ENCODE results near the gene KLC1.

The KLC1 gene

GRCh38 chr14:103735815-103736545 is 107.0 kb downstream of the KLC1 start:
- DNase-seq (ENCODE audit: low read depth): no peak

- no peak for DNase-seq (ENCODE audit: low read depth)
These were observed 107.8 kb downstream of the KLC1 start for GRCh38 chr14:103736546-103737431.

DNA sequence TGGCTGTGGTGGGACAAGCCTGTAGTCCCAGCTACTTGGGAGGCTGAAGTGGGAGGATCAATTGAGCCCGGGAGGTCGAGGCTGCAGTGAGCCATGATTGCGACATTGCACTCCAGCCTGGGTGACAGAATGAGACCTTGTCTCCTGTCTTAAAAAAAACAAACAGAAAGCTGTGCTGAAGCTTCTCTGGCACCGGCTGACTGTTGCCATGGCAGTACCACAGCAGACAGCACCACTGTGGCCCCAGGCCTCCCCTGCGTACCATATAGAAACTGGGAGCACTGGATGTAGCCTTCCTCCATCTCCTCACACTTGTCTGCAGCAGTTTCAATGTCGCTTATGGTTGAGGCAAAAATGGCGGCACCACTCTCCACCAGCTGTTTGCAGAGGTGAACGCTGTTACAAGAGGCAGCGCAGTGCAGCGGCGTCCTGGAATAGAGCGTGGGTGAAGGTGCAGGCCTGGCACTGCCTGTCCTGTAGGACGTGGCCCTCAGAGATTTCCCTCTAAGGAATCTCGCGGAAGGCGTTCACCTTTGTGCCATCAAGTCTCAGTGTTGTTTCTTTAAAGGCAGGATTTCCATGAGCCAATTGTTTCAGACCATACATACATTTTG is 108.5 kb downstream of the KLC1 start:
- no peak for DNase-seq (ENCODE audit: low read depth)

- DNase-seq (ENCODE audit: low read depth): no peak
These were observed 109.2 kb downstream of the KLC1 start for GRCh38 chr14:103738166-103738565.

DNA sequence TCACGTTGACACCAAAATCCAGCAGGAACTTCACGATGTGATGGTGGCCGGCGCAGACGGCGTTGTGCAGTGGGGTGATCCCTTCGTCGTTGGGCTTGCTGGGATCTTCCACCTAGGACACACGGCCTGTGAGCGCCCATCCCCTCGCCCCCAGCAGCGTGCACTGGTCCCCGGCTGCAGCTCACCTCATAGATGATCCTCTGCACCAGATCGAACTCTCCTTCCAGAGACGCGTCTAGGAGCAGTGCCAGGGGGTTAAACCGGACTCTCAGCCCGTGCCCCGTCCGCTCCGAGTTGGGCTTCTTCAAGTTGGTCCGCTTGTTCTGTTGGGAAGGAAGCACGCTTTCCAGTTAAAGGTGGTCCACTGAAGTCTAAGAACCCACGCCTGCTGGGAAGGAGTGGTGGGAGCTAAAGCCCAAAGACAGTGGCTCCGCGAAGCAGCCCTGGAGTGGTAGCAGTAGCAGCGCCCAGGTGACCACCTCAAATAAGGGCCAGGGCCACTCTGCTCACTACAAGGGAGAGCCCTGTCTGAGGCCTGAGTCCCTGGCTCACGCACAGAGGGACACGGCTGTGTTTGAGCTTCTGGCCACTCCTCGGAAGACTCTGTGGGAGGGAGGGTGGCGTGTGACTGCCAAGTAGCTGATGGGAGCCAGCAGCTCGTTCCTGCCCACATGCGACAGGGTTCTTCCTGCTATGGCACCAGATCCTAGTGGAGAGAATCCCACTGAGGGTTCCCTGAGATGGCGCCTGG is 109.9 kb downstream of the KLC1 start:
- no peak for DNase-seq (ENCODE audit: low read depth)

GRCh38 chr14:103739466-103739792 is 110.4 kb downstream of the KLC1 start:
- no peak for DNase-seq (ENCODE audit: low read depth)

DNA sequence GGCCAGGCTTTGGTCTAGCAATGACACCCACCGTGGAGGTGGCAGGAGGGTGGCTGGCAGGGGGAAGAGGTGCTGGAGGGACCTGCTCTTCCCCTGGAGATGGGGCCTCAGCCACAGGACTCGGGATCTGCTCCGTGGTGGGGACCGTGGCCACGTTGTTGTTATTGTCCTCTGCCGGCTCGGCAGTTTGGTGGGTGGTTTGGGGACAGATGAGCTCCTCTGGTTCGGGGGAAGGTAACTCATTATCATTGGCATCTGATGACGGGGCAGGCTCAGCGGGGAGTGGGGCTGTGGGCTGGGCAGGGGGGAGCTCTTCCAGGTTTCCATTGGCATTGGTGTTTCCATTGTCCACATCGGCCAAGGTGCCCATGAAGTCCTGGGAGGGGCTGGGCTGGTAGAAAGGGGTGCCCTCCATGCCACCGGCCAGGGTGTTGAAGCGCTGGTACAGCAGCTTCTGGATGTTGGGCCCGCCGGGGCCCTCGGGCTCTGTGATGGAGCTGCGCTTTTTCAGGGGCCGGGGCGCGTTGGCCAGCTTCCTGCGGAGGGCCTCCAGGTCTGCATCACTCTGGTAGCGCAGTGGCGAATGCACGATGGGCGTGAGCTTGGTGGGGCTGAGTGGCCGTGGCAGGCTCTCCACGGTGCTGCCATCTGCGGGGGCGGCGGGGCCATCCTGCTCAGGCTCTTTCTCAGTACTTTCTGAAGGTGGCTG is 110.9 kb downstream of the KLC1 start:
- DNase-seq (ENCODE audit: low read depth): no peak

DNA sequence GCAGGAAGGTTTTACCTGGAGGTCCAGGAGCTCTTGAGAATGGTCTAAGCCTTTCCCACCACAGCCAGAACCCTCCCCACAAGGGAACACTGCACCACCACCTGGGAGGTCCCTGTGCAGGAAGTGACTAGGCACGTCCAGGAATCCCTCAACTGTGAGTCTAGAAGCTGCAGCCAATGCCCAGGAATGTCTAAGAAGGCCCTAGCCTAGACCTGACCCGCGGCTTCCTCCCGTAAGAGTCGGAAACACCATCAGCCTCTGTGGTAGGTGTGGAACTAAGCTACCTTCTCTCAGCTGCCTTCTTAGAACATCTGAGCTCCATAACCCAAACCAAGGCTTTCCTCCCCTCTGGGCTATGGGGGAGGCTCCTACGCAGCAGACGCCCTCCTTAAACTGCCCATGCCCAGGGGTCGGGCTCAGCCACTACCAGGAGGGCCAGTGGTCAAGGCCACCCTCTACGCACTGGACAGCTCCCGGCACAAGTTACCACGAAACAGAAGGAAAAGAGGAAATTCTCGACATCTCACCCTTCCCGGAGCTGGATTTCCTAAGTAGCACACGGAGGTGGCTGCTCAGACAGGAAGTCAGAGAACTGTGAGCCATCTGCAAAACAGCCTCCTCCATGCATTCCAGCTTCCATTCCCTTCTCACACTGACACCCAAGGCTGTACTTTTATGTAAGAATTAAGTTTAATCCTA is 112.1 kb downstream of the KLC1 start:
- DNase-seq (ENCODE audit: low read depth): no peak

DNA sequence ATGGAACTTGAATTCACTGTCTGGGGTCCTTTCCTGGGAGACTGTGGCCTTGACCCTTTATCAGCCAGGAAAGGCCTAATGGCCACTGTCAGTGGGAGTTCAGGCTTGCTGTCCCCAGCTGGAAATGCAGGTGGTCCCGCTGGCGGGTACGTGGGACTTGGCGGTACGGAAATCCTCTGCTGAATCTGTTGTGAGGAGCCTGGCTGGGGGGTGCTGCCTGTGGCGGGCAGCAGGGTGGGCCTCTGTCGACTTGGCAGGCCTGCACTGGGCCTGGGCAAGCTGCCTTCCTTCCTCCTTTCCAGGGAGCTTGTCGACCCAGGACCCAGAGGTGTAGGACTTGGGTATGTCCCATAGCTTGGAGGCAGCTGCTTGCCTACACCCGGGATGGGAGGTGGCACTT is 112.9 kb downstream of the KLC1 start:
- DNase-seq (ENCODE audit: low read depth): no peak

GRCh38 chr14:103742499-103743255 is 113.7 kb downstream of the KLC1 start:
- DNase-seq (ENCODE audit: low read depth): no peak

- DNase-seq (ENCODE audit: low read depth): no peak
These were observed 114.7 kb downstream of the KLC1 start for GRCh38 chr14:103743691-103744090.

DNA sequence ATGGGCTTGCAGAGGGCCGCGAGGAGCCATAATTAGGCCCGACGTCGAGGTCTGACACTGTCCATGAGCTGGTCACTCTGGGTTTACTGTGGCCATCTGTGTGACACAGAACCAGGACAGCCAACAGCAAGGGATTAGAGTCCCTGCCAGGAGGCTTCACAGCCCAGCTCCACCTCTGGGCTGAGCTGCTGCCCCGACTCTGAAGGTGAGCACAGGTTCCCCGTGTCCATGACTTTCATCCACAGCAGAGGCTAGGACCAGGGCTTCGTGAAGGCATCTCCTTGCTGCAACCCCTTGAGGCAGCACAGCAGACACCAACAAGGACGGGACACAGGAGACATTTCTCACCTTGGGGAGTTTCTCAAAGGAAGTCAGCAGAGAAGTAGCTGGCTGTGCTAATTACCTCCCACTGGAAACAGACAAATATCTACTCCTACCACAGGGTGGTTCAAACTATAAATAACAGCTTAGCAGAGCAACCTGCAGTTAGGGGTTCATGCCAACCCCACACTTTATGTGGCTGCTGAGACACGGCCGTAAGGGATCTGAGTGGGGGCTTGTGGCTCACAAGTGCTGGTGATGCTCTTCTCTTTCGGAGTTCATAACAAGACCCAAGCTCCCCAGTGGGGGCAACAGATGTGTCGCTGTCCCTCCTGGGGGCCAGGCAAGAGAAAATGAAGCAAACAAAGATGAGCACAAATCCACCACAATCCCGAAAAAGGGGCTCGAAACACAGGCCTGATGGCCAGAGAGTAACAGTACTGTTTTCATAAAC is 115.8 kb downstream of the KLC1 start:
- DNase-seq (ENCODE audit: low read depth): no peak

- DNase-seq (ENCODE audit: low read depth): no peak
These were observed 116.4 kb downstream of the KLC1 start for GRCh38 chr14:103745424-103745823.

- DNase-seq (ENCODE audit: low read depth): no peak
These were observed 117.7 kb downstream of the KLC1 start for GRCh38 chr14:103746701-103747100.

DNA sequence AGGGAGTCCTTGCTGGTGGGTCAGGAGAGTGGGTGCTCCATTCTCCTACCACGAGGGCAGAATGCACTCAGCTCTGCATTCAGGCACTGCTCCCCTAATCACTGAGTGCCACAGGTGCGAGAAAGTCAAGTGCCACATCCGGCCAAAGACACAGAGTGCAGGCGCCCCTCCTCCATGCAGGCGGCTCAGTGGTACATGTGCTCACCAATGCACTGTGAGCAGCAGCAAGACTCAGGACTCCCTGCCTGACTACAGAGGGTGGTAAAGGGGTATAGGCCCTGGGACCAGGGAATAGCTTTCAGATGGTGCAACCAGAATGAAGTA is 119.5 kb downstream of the KLC1 start:
- no peak for DNase-seq (ENCODE audit: low read depth)

DNA sequence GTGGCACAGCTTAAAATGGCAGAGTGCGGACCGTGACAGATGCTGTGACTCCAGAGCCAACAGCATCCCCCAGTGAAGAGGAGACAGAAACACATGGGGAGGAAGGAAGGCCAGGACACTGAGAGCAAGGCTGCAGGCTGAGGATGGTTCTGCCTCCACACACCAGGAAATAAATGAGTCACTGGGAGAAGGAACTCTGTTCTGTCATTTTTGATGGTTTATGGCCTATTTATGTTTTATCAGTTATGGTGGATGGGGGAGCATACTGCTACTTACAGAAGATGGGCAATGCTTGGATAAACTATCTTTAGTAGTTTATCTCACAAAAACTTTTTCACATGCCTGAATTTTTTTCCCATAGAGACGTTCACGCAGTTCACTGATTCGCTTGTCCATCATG is 120.4 kb downstream of the KLC1 start:
- DNase-seq (ENCODE audit: low read depth): no peak

DNA sequence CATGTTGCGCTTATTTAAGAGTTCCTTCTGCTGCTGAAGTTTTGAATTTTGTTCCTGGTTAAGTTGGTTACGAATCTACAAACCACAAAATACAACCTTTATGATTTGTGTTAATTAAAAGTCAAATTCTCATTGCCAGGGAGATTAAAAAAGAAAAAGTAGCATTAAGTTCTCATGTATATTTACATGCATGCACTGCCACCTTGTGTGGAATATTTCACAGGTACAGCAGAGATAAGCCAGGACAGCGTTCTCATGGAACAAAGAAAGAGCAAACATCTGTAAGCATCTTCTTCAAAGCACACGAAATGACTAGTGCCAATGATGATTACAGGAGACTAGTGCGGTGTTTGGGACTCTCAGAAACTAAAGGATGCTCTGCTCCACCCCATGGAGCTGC is 120.8 kb downstream of the KLC1 start:
- no peak for DNase-seq (ENCODE audit: low read depth)

Data from GM04503 (cell line).